ENCODE results near the gene MYLK. TPM values are rescaled to one million over a fixed set of nuclear protein-coding genes. Genes with fewer than 3 reads are reported as not detected.

Gene MYLK
- total and polyA plus RNA-seq, 10 of the 15 experiments (the other 5 are each of a cell fraction or from before 2014, with no cell fraction given) = 0.04 to 1.6 (median 0.42) TPM; not detected in 1

GRCh38 chr3:123670743-123671142 lies 213.4 kb downstream of the MYLK start:
- DNase-seq (ENCODE audit: low read depth, low spot score) = no peak
- no peak for ATAC-seq
- 22% methylated on average over 3 of the region's 3 CpGs for WGBS (ENCODE audit: insufficient coverage, insufficient replicate concordance, low lambda C conversion rate, missing lambda C conversion rate)
- no peak for FAIRE-seq
- Histone ChIP-seq H3K79me2 (ENCODE audit: control insufficient read depth, insufficient read depth, low read length) (no peaks in the 10 kb centered on the region), H3K4me3 (no peak overlapping the region), H3K27ac (ENCODE audit: control insufficient read depth, insufficient read depth) (no peak overlapping the region), H2AFZ (ENCODE audit: control insufficient read depth, low read depth, low read length) (no peak overlapping the region), H3K9me3 (replicated peaks; ENCODE audit: control insufficient read depth, insufficient read depth, low read length) (no peaks in the 10 kb centered on the region), H3K36me3 (ENCODE audit: control insufficient read depth in 2 of 2, insufficient read depth in 2 of 2, low read length in 1 of 2) (no peaks in the 10 kb centered on the region), H3K4me1 (ENCODE audit: control insufficient read depth, insufficient read depth, low read length) (no peaks in the 10 kb centered on the region), H3K27me3 (replicated peaks in 1 of 2; ENCODE audit: control insufficient read depth in 2 of 2, insufficient read depth in 2 of 2, low read length in 1 of 2) (peaks cover 0 to 6% of the 10 kb centered on the region in 2 experiments; a peak in 2 of 4 replicates), H3K4me2 (ENCODE audit: control insufficient read depth, insufficient read depth) (no peak overlapping the region), H4K20me1 (ENCODE audit: control insufficient read depth, insufficient read depth) (no peaks in the 10 kb centered on the region), H3K9ac (ENCODE audit: control insufficient read depth, insufficient read depth, low read length) (no peak overlapping the region)
- TF ChIP-seq REST (IDR thresholded peaks at IDR 0.05; ENCODE audit: low read depth, low read length) (no peak), SUPT20H (IDR thresholded peaks at IDR 0.05; ENCODE audit: borderline replicate concordance, control insufficient read depth, low read depth, low read length) (no peak), SRF (IDR thresholded peaks at IDR 0.05; ENCODE audit: low read depth in 2 of 2, low read length in 2 of 2) (no peak), CREM (IDR thresholded peaks at IDR 0.05; ENCODE audit: low read depth) (no peak), POLR2AphosphoS2 (IDR thresholded peaks at IDR 0.05; ENCODE audit: low read depth, low read length) (no peak), ETV6 (conservative IDR thresholded peaks at IDR 0.05 in 1 of 2, IDR thresholded peaks at IDR 0.05 in 1 of 2; ENCODE audit: borderline replicate concordance in 1 of 2, low read depth in 1 of 2) (no peak), MEF2A (IDR thresholded peaks at IDR 0.05; ENCODE audit: insufficient read depth, low read depth, low read length) (no peak), PRDM15 (CRISPR knock-in tag; IDR thresholded peaks at IDR 0.05) (no peak), MTA3 (IDR thresholded peaks at IDR 0.05; ENCODE audit: borderline replicate concordance, low read length) (no peak), HDAC2 (IDR thresholded peaks at IDR 0.05) (no peak), ZNF622 (IDR thresholded peaks at IDR 0.05) (no peak), GABPA (IDR thresholded peaks at IDR 0.05; ENCODE audit: low read depth) (no peak), PBX3 (IDR thresholded peaks at IDR 0.05; ENCODE audit: insufficient replicate concordance, low read depth, low read length) (no peak), NRF1 (conservative IDR thresholded peaks at IDR 0.05; ENCODE audit: low read depth, low read length) (no peak), RCOR1 (conservative IDR thresholded peaks at IDR 0.05; ENCODE audit: low read depth, low read length) (no peak), MYC (IDR thresholded peaks at IDR 0.05; ENCODE audit: insufficient read depth, insufficient read length, insufficient replicate concordance, low read length, severe bottlenecking) (no peak)
- SMC1A ChIA-PET (ENCODE audit: uncharacterized antibody, unreplicated experiment) = no interaction called here
- intact Hi-C loops (cut with micrococcal nuclease; ENCODE audit: unreplicated experiment) (no loop called here), in situ Hi-C loops (cut with MboI) (no loop called here)
- CTCF ChIA-PET = interaction anchor here (1.2 kb wide), 1 partner anchor 18 kb away, joined by 3 read pairs; no protein-coding TSS in a partner anchor
- RAD21 ChIA-PET (ENCODE audit: unreplicated experiment) = no interaction called here
- BruUV-seq (replicated peaks) = no TSS peak
- POLR2A ChIA-PET = no interaction called here
